ENCODE measurements around the gene SLC4A4. TPM values are rescaled to one million over a fixed set of nuclear protein-coding genes. Genes with fewer than 3 reads are reported as not detected.

The SLC4A4 gene
- polyA plus RNA-seq, 1 donor (not counting 4 experiments of a cell fraction or from before 2014, with no cell fraction given), result 0.29 TPM

GRCh38 chr4:71402616-71403015 lies 63.8 kb downstream of the SLC4A4 start:
- Histone ChIP-seq H3K9ac (ENCODE audit: control insufficient read depth, extremely low read depth, insufficient read depth, low read length) (no peak overlapping the region), H4K20me1 (ENCODE audit: control insufficient read depth, extremely low read depth, insufficient read depth, low read length) (no peaks in the 10 kb centered on the region), H3K9me1 (ENCODE audit: control insufficient read depth, extremely low read depth, insufficient read depth, low read length) (no peaks in the 10 kb centered on the region), H3K27ac (ENCODE audit: control insufficient read depth, insufficient read depth, low read length) (no peak overlapping the region), H3K4me3 (ENCODE audit: control insufficient read depth in 2 of 3, extremely low read depth in 1 of 3, insufficient read depth in 2 of 3, low read depth in 1 of 3, low read length in 3 of 3) (no peak overlapping the region), H3K36me3 (ENCODE audit: control insufficient read depth in 2 of 2, extremely low read depth in 1 of 2, insufficient read depth in 2 of 2, low read length in 2 of 2) (no peaks in the 10 kb centered on the region), H3K27me3 (ENCODE audit: control insufficient read depth, extremely low read depth, insufficient read depth, low read length) (no peaks in the 10 kb centered on the region), H3K4me2 (ENCODE audit: control insufficient read depth, extremely low read depth, insufficient read depth, low read depth, low read length) (no peak overlapping the region), H3K4me1 (ENCODE audit: control insufficient read depth, extremely low read depth, insufficient read depth, low read length) (no peaks in the 10 kb centered on the region), H2AFZ (ENCODE audit: control insufficient read depth, low read length) (no peak overlapping the region), H3K79me2 (ENCODE audit: control insufficient read depth, insufficient read depth, low read length) (no peaks in the 10 kb centered on the region), H3K9me3 (ENCODE audit: control insufficient read depth, low read depth, low read length) (no peaks in the 10 kb centered on the region)
- DNase-seq (ENCODE audit: low read depth, low spot score) (no peak), FAIRE-seq (no peak)
- TF ChIP-seq CTCF (optimal IDR thresholded peaks at IDR 0.05 in 1 of 3, IDR thresholded peaks at IDR 0.05 in 1 of 3, conservative IDR thresholded peaks at IDR 0.05 in 1 of 3; ENCODE audit: extremely low read depth in 1 of 3, insufficient read depth in 2 of 3, low read length in 3 of 3), result no peak
- no peak for TF ChIP-seq EZH2 (IDR thresholded peaks at IDR 0.05; ENCODE audit: low read length)
- dilution Hi-C loops (cut with MboI; ENCODE audit: extremely low pct_ligation_motif_present, low sequenced_read_pairs), result no loop called here

GRCh38 chr4:71404049-71404448 lies 65.2 kb downstream of the SLC4A4 start:
- no peaks in the 10 kb centered on the region for H3K27me3 ChIP-seq (ENCODE audit: control insufficient read depth, extremely low read depth, insufficient read depth, low read length)
- no peak overlapping the region for H3K4me2 ChIP-seq (ENCODE audit: control insufficient read depth, extremely low read depth, insufficient read depth, low read depth, low read length)
- no peak overlapping the region for H3K27ac ChIP-seq (ENCODE audit: control insufficient read depth, insufficient read depth, low read length)
- dilution Hi-C loops (cut with MboI; ENCODE audit: extremely low pct_ligation_motif_present, low sequenced_read_pairs), result no loop called here
- no peaks in the 10 kb centered on the region for H3K36me3 ChIP-seq (ENCODE audit: control insufficient read depth in 2 of 2, extremely low read depth in 1 of 2, insufficient read depth in 2 of 2, low read length in 2 of 2)
- no peaks in the 10 kb centered on the region for H3K9me1 ChIP-seq (ENCODE audit: control insufficient read depth, extremely low read depth, insufficient read depth, low read length)
- FAIRE-seq, result no peak
- no peaks in the 10 kb centered on the region for H3K9me3 ChIP-seq (ENCODE audit: control insufficient read depth, low read depth, low read length)
- DNase-seq (ENCODE audit: low read depth, low spot score), result no peak
- H3K79me2 ChIP-seq (ENCODE audit: control insufficient read depth, insufficient read depth, low read length), result no peaks in the 10 kb centered on the region
- no peak overlapping the region for H3K9ac ChIP-seq (ENCODE audit: control insufficient read depth, extremely low read depth, insufficient read depth, low read length)
- TF ChIP-seq CTCF (optimal IDR thresholded peaks at IDR 0.05 in 1 of 3, IDR thresholded peaks at IDR 0.05 in 1 of 3, conservative IDR thresholded peaks at IDR 0.05 in 1 of 3; ENCODE audit: extremely low read depth in 1 of 3, insufficient read depth in 2 of 3, low read length in 3 of 3) (no peak), EZH2 (IDR thresholded peaks at IDR 0.05; ENCODE audit: low read length) (no peak)
- no peak overlapping the region for H2AFZ ChIP-seq (ENCODE audit: control insufficient read depth, low read length)
- no peak overlapping the region for H3K4me3 ChIP-seq (ENCODE audit: control insufficient read depth in 2 of 3, extremely low read depth in 1 of 3, insufficient read depth in 2 of 3, low read depth in 1 of 3, low read length in 3 of 3)
- H3K4me1 ChIP-seq (ENCODE audit: control insufficient read depth, extremely low read depth, insufficient read depth, low read length), result no peaks in the 10 kb centered on the region
- no peaks in the 10 kb centered on the region for H4K20me1 ChIP-seq (ENCODE audit: control insufficient read depth, extremely low read depth, insufficient read depth, low read length)
